Chondrocyte (in vitro differentiated cells): Measurements from ENCODE around the gene CLASP1. TPM values are rescaled to one million over a fixed set of nuclear protein-coding genes. Genes with fewer than 3 reads are reported as not detected.
"Not testable (repeated sequence)": the region's sequence is repeated elsewhere in the genome, so short reads cannot be mapped to it uniquely, and the experiment has no call there.

Experiments used
- DNase-seq: peaks from one replicate; pipeline ENCODE4 v3.0.0; 2021; ENCODE audit warnings: mixed read lengths, low spot score
- H3K27ac Mint-ChIP-seq: one replicate; pipeline ENCODE4 v1.8.0; 2021; ENCODE audit warnings: mild to moderate bottlenecking, moderate library complexity, mixed read lengths; ENCODE audit not compliant: unreplicated experiment
- H3K27me3 Mint-ChIP-seq: 2 replicates; pipeline ENCODE4 v1.8.0; 2021; ENCODE audit warnings: low read depth, mixed read lengths
- H3K36me3 Mint-ChIP-seq: 2 replicates; pipeline ENCODE4 v1.8.0; 2021; ENCODE audit warnings: low read depth, mixed read lengths
- H3K4me1 Mint-ChIP-seq: 2 replicates; pipeline ENCODE4 v1.8.0; 2021; ENCODE audit warnings: low read depth, mild to moderate bottlenecking, mixed read lengths
- H3K4me3 Mint-ChIP-seq: one replicate; pipeline ENCODE4 v1.8.0; 2021; ENCODE audit warnings: mild to moderate bottlenecking, moderate library complexity, mixed read lengths; ENCODE audit not compliant: unreplicated experiment
- H3K9me3 Mint-ChIP-seq: 2 replicates; pipeline ENCODE4 v1.8.0; 2021; ENCODE audit warnings: low read depth, mixed read lengths
- CTCF ChIP-seq: fragments of 200-600 bp; sonication (generic); IDR thresholded peaks from 2 replicates; pipeline ENCODE4 v1.5.0; 2021; ENCODE audit warnings: antibody characterized with exemption, mild to moderate bottlenecking, moderate library complexity
- total RNA-seq: library from RNA; stranded (reverse); gene quantifications from 3 replicates; pipeline ENCODE4 v1.2.1, GENCODE V29; 2021

The CLASP1 gene
- total RNA-seq, 1 donor from 2014 or later, result 56.0 TPM

- no peak for DNase-seq
- Mint-ChIP-seq H3K4me3 (no peak overlapping the region), H3K27ac (no peak overlapping the region), H3K27me3 (no peaks in the 10 kb centered on the region), H3K9me3 (no peaks in the 10 kb centered on the region), H3K4me1 (no peaks in the 10 kb centered on the region), H3K36me3 (peaks cover 33% of the 10 kb centered on the region)
- no peak for TF ChIP-seq CTCF
These were observed 301.0 kb downstream of the CLASP1 start for GRCh38 chr2:121348128-121348740.

DNA sequence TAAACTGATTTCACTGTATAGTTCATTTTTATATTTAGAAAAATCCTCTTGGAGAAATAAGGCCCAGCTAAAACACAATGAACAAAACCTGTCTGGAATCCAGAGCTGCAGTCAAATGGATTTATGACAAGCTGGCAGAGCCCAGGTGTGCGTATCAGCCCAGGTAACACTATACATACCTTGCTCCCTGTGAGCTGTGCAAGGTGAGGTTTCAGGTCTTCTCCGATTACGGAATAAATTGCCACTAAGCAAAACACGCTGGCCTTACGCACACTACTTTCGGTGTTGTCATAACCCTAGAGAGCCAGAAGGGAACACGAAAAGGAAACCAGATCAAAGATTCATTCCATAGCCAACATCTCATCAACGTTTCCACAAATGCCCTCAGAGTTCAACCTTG lies 302.4 kb downstream of the CLASP1 start:
- Mint-ChIP-seq H3K27me3 (no peaks in the 10 kb centered on the region), H3K4me3 (no peak overlapping the region), H3K9me3 (no peaks in the 10 kb centered on the region), H3K27ac (no peak overlapping the region), H3K36me3 (peaks cover 34% of the 10 kb centered on the region), H3K4me1 (no peaks in the 10 kb centered on the region)
- DNase-seq, result no peak
- TF ChIP-seq CTCF, result no peak

DNA sequence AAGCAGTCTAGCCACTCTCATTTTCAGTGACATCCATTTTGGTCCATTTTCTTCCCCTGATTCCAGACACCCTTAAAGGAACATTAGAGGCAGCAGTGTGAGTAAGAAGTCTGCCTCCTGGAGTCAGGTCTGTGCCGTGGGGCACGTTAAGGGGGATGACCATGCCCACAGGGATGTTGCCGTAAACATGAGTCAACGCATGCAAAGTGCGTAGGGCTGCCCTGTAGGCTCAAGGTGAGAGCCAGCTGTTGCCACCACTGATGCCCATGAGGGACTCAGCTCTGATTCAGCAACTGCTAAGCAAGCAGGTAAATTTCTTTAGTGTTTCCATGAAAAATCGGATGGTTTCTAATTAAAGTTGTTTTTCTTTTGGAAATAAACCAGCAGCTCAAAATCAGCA lies 302.9 kb downstream of the CLASP1 start:
- DNase-seq, result no peak
- no peaks in the 10 kb centered on the region for H3K4me1 Mint-ChIP-seq
- H3K4me3 Mint-ChIP-seq, result no peak overlapping the region
- H3K36me3 Mint-ChIP-seq, result peaks cover 36% of the 10 kb centered on the region
- H3K9me3 Mint-ChIP-seq, result no peaks in the 10 kb centered on the region
- no peaks in the 10 kb centered on the region for H3K27me3 Mint-ChIP-seq
- H3K27ac Mint-ChIP-seq, result no peak overlapping the region
- no peak for TF ChIP-seq CTCF

DNA sequence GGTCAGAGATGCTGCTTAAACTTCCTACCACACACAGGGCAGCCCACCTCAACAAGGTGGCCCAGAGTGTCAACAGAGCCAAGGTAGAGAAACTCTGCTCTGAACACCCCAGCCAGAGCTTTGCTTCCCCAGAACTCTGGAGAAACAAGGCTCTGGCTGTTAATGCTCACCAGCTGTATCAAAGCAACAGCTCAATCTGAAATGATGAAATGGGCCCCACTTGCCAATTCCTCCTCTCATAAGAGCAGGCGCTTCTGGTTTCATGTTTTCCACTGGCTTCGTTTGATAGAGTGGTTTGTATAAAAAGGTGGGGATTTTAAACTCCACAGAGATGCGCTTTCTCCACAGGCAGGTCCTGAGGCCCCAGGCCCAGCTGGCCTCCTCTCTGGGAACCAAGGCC lies 303.4 kb downstream of the CLASP1 start:
- Mint-ChIP-seq H3K36me3 (peaks cover 34% of the 10 kb centered on the region), H3K27me3 (no peaks in the 10 kb centered on the region), H3K27ac (no peak overlapping the region), H3K9me3 (no peaks in the 10 kb centered on the region), H3K4me3 (no peak overlapping the region), H3K4me1 (no peaks in the 10 kb centered on the region)
- no peak for TF ChIP-seq CTCF
- DNase-seq, result no peak

- H3K27me3 Mint-ChIP-seq, result no peaks in the 10 kb centered on the region
- peaks cover 38% of the 10 kb centered on the region for H3K36me3 Mint-ChIP-seq
These were observed 304.2 kb downstream of the CLASP1 start for GRCh38 chr2:121345101-121345500.

DNA sequence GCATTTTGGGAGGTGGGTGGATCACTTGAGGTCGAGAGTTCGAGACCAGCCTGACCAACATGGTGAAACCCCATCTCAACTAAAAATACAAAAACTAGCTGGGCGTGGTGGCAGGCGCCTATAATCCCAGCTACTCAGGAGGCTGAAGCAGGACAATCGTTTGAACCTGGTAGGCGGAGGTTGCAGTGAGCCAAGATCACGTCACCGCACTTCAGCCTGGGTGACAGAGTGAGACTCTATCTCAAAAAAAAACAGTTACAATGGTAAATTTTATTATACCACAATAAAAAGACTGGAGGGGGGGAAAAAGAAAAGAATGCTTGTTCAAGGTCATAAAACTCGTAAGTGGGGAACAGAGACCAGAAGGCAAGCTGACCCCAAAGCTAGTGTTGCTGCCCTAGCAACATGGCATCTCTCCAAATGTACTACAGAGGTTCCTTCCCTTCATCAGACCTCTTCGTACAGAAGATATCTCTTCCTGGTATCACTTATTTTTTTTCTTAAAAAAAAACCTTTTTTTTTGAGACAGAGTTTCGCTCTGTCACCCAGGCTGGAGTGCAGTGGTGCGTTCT lies 305.3 kb downstream of the CLASP1 start:
- peaks cover 41% of the 10 kb centered on the region for H3K36me3 Mint-ChIP-seq
- not testable (repeated sequence) for H3K27me3 Mint-ChIP-seq, H3K4me1 Mint-ChIP-seq, H3K4me3 Mint-ChIP-seq, H3K27ac Mint-ChIP-seq, H3K9me3 Mint-ChIP-seq, DNase-seq

More at GRCh38 chr2:121345101-121345500, 304.2 kb downstream of the CLASP1 start:
- Mint-ChIP-seq H3K9me3 (no peaks in the 10 kb centered on the region), H3K4me1 (no peaks in the 10 kb centered on the region), H3K27ac (no peak overlapping the region), H3K4me3 (no peak overlapping the region)
- TF ChIP-seq CTCF, result no peak
- DNase-seq, result no peak
